PC-3 (cell line): ENCODE data around the gene OSBPL1A.

Experiments
- CTCF ChIP-seq: fragments of 300-600 bp; sonication (generic); conservative IDR thresholded peaks from 2 replicates; pipeline ENCODE4 v1.5.1; 2017; ENCODE audit warnings: antibody characterized with exemption, low read depth, mild to moderate bottlenecking, low read length
- EZH2 ChIP-seq: fragments of 300-600 bp; sonication (generic); IDR thresholded peaks from one replicate; pipeline ENCODE4 v1.6.1; 2017; ENCODE audit warnings: antibody characterized with exemption, mild to moderate bottlenecking, low read length; ENCODE audit not compliant: unreplicated experiment
- EZH2phosphoT487 ChIP-seq: fragments of 300-600 bp; sonication (generic); IDR thresholded peaks from 2 replicates; pipeline ENCODE4 v1.6.1; 2018; ENCODE audit warnings: mild to moderate bottlenecking, antibody characterized with exemption, low read length, borderline replicate concordance

DNA sequence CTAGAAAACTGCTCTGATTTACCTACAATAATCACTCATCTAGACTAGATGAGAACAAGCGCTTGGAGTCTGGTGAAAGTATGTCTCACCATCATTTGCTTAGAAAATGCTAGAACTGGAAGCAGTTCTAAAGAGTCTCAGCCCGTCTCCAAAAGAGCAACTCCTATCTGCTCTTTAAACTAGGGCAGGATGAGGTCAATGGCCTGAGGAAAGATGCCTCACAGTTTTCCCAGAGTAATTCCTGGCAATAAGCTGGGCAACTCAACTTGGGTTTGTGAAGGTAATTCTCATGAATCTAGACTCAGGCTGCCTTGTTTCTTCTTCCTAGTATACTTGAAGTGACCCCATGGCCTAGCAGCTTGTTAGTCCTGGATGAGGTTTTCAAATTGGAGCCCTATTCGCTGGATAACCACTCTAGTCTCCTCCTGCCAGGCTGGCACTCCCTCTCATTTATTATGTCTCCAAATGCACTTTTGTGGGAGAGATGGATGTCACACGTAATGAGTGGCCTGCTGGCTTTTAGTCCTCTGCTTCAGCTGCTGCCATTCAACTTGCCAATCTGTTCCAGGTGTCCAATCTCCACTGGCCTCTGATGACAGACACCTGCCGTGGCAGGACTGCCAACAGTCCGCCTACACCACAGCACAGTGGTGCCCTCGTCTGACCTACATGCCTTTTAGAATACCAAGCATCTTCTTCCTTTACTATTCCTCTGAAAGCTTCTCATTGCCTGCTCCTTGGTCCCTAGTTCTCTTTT lies 177.9 kb downstream of the OSBPL1A start:
- TF ChIP-seq CTCF (no peak), EZH2phosphoT487 (no peak), EZH2 (no peak)
